GM18519 (cell line): Measurements from ENCODE around the gene TUBA4A.
A peak's percentile ranks its signal among the peaks of the same experiment; 100 is the strongest.

ENCODE experiments used
- ATAC-seq: cut with Tn5 transposase; IDR thresholded peaks from one replicate; pipeline ENCODE4 v1.9.1; 2021; ENCODE audit warnings: mild to moderate bottlenecking, moderate library complexity; ENCODE audit not compliant: unreplicated experiment, low FRiP score

The TUBA4A gene

GRCh38 chr2:219253753-219254589 is at the start of gene TUBA4A:
Gene TUBA4A, minus strand, starts transcription at chr2:219253918. Its CDS starts 60 bp downstream, at chr2:219253858.
- peak; percentile 50 for ATAC-seq

GRCh38 chr2:219302412-219302968 is 48.8 kb upstream of the TUBA4A start:
- ATAC-seq = no peak

- no peak for ATAC-seq
These were observed 46.3 kb upstream of the TUBA4A start for GRCh38 chr2:219300022-219300421.

- ATAC-seq = no peak
These were observed 45.6 kb upstream of the TUBA4A start for GRCh38 chr2:219299372-219299760.

GRCh38 chr2:219298759-219299371 is 45.1 kb upstream of the TUBA4A start:
- ATAC-seq = no peak

GRCh38 chr2:219297766-219298456 is 44.2 kb upstream of the TUBA4A start:
- ATAC-seq = no peak

- ATAC-seq = no peak
These were observed 43.1 kb upstream of the TUBA4A start for GRCh38 chr2:219296631-219297391.

GRCh38 chr2:219296142-219296541 is 42.4 kb upstream of the TUBA4A start:
- no peak for ATAC-seq

- peak; percentile 81 for ATAC-seq
These were observed 40.9 kb upstream of the TUBA4A start for GRCh38 chr2:219294356-219295351.

- no peak for ATAC-seq
These were observed 40.1 kb upstream of the TUBA4A start for GRCh38 chr2:219293736-219294231.

GRCh38 chr2:219292616-219293015 is 38.9 kb upstream of the TUBA4A start:
- no peak for ATAC-seq

GRCh38 chr2:219291910-219292490 is 38.3 kb upstream of the TUBA4A start:
- ATAC-seq = no peak

GRCh38 chr2:219291394-219291793 is 37.7 kb upstream of the TUBA4A start:
- no peak for ATAC-seq

GRCh38 chr2:219290381-219291171 is 36.9 kb upstream of the TUBA4A start:
- ATAC-seq = no peak

GRCh38 chr2:219289537-219290361 is 36.0 kb upstream of the TUBA4A start:
- no peak for ATAC-seq

GRCh38 chr2:219289195-219289536 is 35.4 kb upstream of the TUBA4A start:
- no peak for ATAC-seq
